ENCODE results near the gene MCC.

The MCC gene

DNA sequence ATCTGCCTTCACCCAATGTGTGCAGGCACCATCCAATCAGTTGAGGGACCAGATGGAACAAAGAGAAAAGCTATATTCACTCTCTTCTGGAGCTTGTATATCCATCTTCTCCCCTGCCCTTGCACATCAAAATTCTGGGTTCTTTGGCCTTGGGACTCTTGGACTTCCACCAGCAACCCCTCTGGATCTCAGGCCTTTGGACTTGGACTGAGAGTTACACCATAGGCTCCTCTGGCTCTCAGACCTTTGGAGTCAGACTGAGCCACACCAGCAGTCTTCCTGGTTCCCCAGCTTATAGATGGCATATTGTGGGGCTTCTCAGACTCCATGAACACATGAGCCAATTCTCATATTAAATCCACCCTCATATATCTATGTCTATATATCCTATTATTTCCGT lies 126.6 kb downstream of the MCC start:
- no peak overlapping the region for H3K27ac ChIP-seq (ENCODE audit: low read length)
- no peak overlapping the region for H3K4me3 ChIP-seq (ENCODE audit: low read length)
- no peaks in the 10 kb centered on the region for H3K4me1 ChIP-seq (ENCODE audit: control insufficient read depth, low read depth, low read length)
- H3K27me3 ChIP-seq (ENCODE audit: control insufficient read depth, insufficient read depth, low read length): no peaks in the 10 kb centered on the region
- no peaks in the 10 kb centered on the region for H3K9me3 ChIP-seq (ENCODE audit: control insufficient read depth, low read depth, low read length)
- H3K9ac ChIP-seq (ENCODE audit: low read length): no peak overlapping the region
- no peaks in the 10 kb centered on the region for H3K36me3 ChIP-seq (ENCODE audit: control insufficient read depth, low read depth, low read length)

GRCh38 chr5:113359419-113359818 lies 128.8 kb downstream of the MCC start:
- Histone ChIP-seq H3K27ac (ENCODE audit: low read length) (no peak overlapping the region), H3K9ac (ENCODE audit: low read length) (no peak overlapping the region), H3K4me3 (ENCODE audit: low read length) (no peak overlapping the region), H3K4me1 (ENCODE audit: control insufficient read depth, low read depth, low read length) (no peaks in the 10 kb centered on the region), H3K36me3 (ENCODE audit: control insufficient read depth, low read depth, low read length) (no peaks in the 10 kb centered on the region), H3K9me3 (ENCODE audit: control insufficient read depth, low read depth, low read length) (no peaks in the 10 kb centered on the region), H3K27me3 (ENCODE audit: control insufficient read depth, insufficient read depth, low read length) (no peaks in the 10 kb centered on the region)

DNA sequence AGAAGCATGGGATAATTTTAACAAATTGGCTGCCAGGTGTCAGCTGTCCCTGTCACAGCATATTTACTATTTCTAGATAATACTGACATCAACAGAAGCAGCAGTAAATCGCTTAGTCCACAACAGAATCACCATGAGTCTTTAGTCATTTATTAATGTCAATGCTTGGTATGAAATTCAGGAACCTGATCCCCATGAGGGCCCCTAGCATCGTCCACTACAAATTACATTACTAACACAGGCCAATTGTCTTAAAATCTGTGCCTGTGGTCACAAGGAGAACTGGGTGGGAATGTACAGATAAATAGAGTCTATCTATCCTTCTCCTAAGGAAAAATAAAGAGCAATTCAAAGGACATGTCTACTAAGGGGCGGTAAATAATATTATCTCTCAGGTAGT lies 129.6 kb downstream of the MCC start:
- Histone ChIP-seq H3K4me1 (ENCODE audit: control insufficient read depth, low read depth, low read length) (no peaks in the 10 kb centered on the region), H3K27ac (ENCODE audit: low read length) (no peak overlapping the region), H3K9ac (ENCODE audit: low read length) (no peak overlapping the region), H3K9me3 (ENCODE audit: control insufficient read depth, low read depth, low read length) (no peaks in the 10 kb centered on the region), H3K27me3 (ENCODE audit: control insufficient read depth, insufficient read depth, low read length) (no peaks in the 10 kb centered on the region), H3K4me3 (ENCODE audit: low read length) (no peak overlapping the region), H3K36me3 (ENCODE audit: control insufficient read depth, low read depth, low read length) (no peaks in the 10 kb centered on the region)

DNA sequence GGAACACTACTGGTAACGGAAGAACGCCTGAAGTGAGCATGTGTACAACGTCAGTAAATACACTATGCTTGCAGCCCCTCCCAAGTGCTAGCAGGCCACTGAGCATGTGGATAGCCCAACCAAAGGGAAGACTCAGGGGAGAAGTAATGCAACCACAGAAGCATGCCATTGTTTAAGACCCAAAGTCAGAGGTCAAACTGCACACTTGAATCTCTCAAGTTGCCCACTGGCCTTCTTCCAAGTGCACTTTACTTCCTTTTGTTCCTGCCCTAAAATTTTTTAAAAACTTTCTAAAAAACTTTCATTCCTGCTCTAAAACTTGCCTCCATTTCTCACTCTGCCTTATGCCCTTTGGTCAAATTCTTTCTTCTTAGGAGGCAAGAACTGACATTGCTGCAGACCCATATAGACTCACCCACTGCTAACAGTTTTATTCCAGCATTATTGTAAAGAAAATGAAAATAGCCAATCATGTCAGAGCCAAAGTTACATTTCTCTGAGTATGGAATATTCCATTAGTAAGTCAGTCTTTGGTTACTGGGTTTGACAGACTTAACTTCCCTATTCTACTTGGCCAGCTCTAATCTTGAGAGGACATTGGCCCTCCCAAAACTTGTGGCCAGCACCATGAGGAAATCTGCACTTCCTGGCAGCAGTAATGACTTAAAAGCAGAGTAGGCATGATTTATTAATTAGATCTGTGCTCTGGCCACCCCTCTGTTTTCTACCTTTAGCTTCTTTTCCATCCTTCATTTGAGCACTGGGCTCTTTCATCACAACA lies 130.4 kb downstream of the MCC start:
- Histone ChIP-seq H3K36me3 (ENCODE audit: control insufficient read depth, low read depth, low read length) (no peaks in the 10 kb centered on the region), H3K27ac (ENCODE audit: low read length) (no peak overlapping the region), H3K9me3 (ENCODE audit: control insufficient read depth, low read depth, low read length) (no peaks in the 10 kb centered on the region), H3K27me3 (ENCODE audit: control insufficient read depth, insufficient read depth, low read length) (no peaks in the 10 kb centered on the region), H3K4me3 (ENCODE audit: low read length) (no peak overlapping the region), H3K4me1 (ENCODE audit: control insufficient read depth, low read depth, low read length) (no peaks in the 10 kb centered on the region), H3K9ac (ENCODE audit: low read length) (no peak overlapping the region)

DNA sequence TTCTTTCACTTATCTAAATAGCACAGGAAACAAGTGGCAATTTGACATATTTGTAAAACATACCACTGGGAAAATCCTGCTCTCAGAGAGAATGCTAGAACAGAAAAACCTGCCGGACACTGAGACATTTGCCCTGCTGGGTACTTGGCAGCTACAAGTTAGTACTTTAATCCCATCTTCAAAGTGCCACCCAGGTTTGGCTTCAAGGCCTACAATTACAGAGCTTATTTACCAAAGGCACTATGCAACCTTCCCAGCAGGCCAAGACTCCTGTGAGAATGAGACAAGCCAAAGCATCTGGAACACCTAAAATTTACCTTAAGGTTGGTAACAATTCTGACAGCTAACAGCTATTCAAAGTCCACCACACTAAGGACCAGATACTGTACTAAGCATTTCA lies 131.8 kb downstream of the MCC start:
- Histone ChIP-seq H3K4me3 (ENCODE audit: low read length) (no peak overlapping the region), H3K4me1 (ENCODE audit: control insufficient read depth, low read depth, low read length) (no peaks in the 10 kb centered on the region), H3K9ac (ENCODE audit: low read length) (no peak overlapping the region), H3K9me3 (ENCODE audit: control insufficient read depth, low read depth, low read length) (no peaks in the 10 kb centered on the region), H3K27me3 (ENCODE audit: control insufficient read depth, insufficient read depth, low read length) (no peaks in the 10 kb centered on the region), H3K36me3 (ENCODE audit: control insufficient read depth, low read depth, low read length) (no peaks in the 10 kb centered on the region), H3K27ac (ENCODE audit: low read length) (no peak overlapping the region)

- Histone ChIP-seq H3K4me1 (ENCODE audit: control insufficient read depth, low read depth, low read length) (no peaks in the 10 kb centered on the region), H3K27me3 (ENCODE audit: control insufficient read depth, insufficient read depth, low read length) (no peaks in the 10 kb centered on the region), H3K4me3 (ENCODE audit: low read length) (no peak overlapping the region), H3K9ac (ENCODE audit: low read length) (no peak overlapping the region), H3K27ac (ENCODE audit: low read length) (no peak overlapping the region), H3K9me3 (ENCODE audit: control insufficient read depth, low read depth, low read length) (no peaks in the 10 kb centered on the region), H3K36me3 (ENCODE audit: control insufficient read depth, low read depth, low read length) (no peaks in the 10 kb centered on the region)
Measured at GRCh38 chr5:113354055-113354454, 134.2 kb downstream of the MCC start.

GRCh38 chr5:113347572-113347971 lies 140.7 kb downstream of the MCC start:
- H3K4me1 ChIP-seq (ENCODE audit: control insufficient read depth, low read depth, low read length): no peaks in the 10 kb centered on the region
- H3K27me3 ChIP-seq (ENCODE audit: control insufficient read depth, insufficient read depth, low read length): no peaks in the 10 kb centered on the region
- no peak overlapping the region for H3K27ac ChIP-seq (ENCODE audit: low read length)
- H3K36me3 ChIP-seq (ENCODE audit: control insufficient read depth, low read depth, low read length): no peaks in the 10 kb centered on the region
- H3K9me3 ChIP-seq (ENCODE audit: control insufficient read depth, low read depth, low read length): no peaks in the 10 kb centered on the region
- no peak overlapping the region for H3K9ac ChIP-seq (ENCODE audit: low read length)
- H3K4me3 ChIP-seq (ENCODE audit: low read length): no peak overlapping the region

GRCh38 chr5:113344973-113345940 lies 143.0 kb downstream of the MCC start:
- no peak overlapping the region for H3K27ac ChIP-seq (ENCODE audit: low read length)
- H3K36me3 ChIP-seq (ENCODE audit: control insufficient read depth, low read depth, low read length): no peaks in the 10 kb centered on the region

GRCh38 chr5:113343343-113343742 lies 144.9 kb downstream of the MCC start:
- Histone ChIP-seq H3K4me3 (ENCODE audit: low read length) (no peak overlapping the region), H3K4me1 (ENCODE audit: control insufficient read depth, low read depth, low read length) (no peaks in the 10 kb centered on the region), H3K9ac (ENCODE audit: low read length) (no peak overlapping the region), H3K36me3 (ENCODE audit: control insufficient read depth, low read depth, low read length) (no peaks in the 10 kb centered on the region), H3K27ac (ENCODE audit: low read length) (no peak overlapping the region), H3K27me3 (ENCODE audit: control insufficient read depth, insufficient read depth, low read length) (no peaks in the 10 kb centered on the region), H3K9me3 (ENCODE audit: control insufficient read depth, low read depth, low read length) (no peaks in the 10 kb centered on the region)

More at GRCh38 chr5:113344973-113345940, 143.0 kb downstream of the MCC start:
- Histone ChIP-seq H3K4me1 (ENCODE audit: control insufficient read depth, low read depth, low read length) (no peaks in the 10 kb centered on the region), H3K27me3 (ENCODE audit: control insufficient read depth, insufficient read depth, low read length) (no peaks in the 10 kb centered on the region), H3K4me3 (ENCODE audit: low read length) (no peak overlapping the region), H3K9me3 (ENCODE audit: control insufficient read depth, low read depth, low read length) (no peaks in the 10 kb centered on the region), H3K9ac (ENCODE audit: low read length) (no peak overlapping the region)

DNA sequence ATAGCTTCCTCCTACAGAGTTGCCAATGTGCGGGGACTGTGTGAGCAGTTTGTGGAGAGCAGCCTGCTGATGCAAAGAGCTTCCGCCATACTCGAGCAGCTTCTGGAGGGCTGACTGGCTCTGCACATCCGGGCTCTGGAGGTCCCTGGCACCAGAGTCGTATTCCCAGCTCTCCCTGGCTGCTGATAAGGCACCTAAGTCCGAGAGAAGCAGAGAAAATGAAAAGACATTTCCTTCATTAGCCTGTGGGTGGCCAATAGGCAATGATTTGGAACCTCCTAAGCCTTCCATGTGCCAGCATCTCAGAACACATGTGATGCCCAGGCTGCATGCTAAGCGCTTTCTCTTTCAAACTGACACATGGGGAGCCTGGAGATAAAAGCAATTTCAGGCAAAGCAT lies 147.7 kb downstream of the MCC start:
- Histone ChIP-seq H3K36me3 (ENCODE audit: control insufficient read depth, low read depth, low read length) (no peaks in the 10 kb centered on the region), H3K4me3 (ENCODE audit: low read length) (no peak overlapping the region), H3K27me3 (ENCODE audit: control insufficient read depth, insufficient read depth, low read length) (no peaks in the 10 kb centered on the region), H3K4me1 (ENCODE audit: control insufficient read depth, low read depth, low read length) (no peaks in the 10 kb centered on the region), H3K9me3 (ENCODE audit: control insufficient read depth, low read depth, low read length) (no peaks in the 10 kb centered on the region), H3K9ac (ENCODE audit: low read length) (no peak overlapping the region), H3K27ac (ENCODE audit: low read length) (no peak overlapping the region)

GRCh38 chr5:113338628-113339027 lies 149.6 kb downstream of the MCC start:
- H3K36me3 ChIP-seq (ENCODE audit: control insufficient read depth, low read depth, low read length): no peaks in the 10 kb centered on the region
- no peak overlapping the region for H3K9ac ChIP-seq (ENCODE audit: low read length)
- no peaks in the 10 kb centered on the region for H3K27me3 ChIP-seq (ENCODE audit: control insufficient read depth, insufficient read depth, low read length)
- H3K27ac ChIP-seq (ENCODE audit: low read length): no peak overlapping the region
- no peaks in the 10 kb centered on the region for H3K4me1 ChIP-seq (ENCODE audit: control insufficient read depth, low read depth, low read length)
- no peaks in the 10 kb centered on the region for H3K9me3 ChIP-seq (ENCODE audit: control insufficient read depth, low read depth, low read length)
- H3K4me3 ChIP-seq (ENCODE audit: low read length): no peak overlapping the region
